Measurements from ENCODE around the gene FLRT2. TPM values are rescaled to one million over a fixed set of nuclear protein-coding genes. Genes with fewer than 3 reads are reported as not detected.

The FLRT2 gene
- total RNA-seq = 10 to 100 TPM in 1 of 2 donors, 1 to 10 TPM in 1; 8.9 to 20.5 TPM
- long read RNA-seq, full-length matches to known transcripts = 1 of 1 reads
- long read RNA-seq, partial matches to known transcripts = 0 of 1 reads
- long read RNA-seq, other reads (novel, unspliced or antisense) = 0 of 1 reads

GRCh38 chr14:85529803-85530574, at the start of gene FLRT2:
FLRT2 (plus strand) TSS chr14:85530144; CDS start chr14:85621515, 91,371 bp downstream.
- peak; percentile 74 for DNase-seq
- intact Hi-C loops (cut with DNase I) = loop anchor here in 1 of 2 donors (2.0 kb wide), 1 partner anchor 115 kb away; no protein-coding TSS in a partner anchor

GRCh38 chr14:85481471-85481870, 48.5 kb upstream of the FLRT2 start:
- intact Hi-C loops (cut with DNase I) = no loop called here
- DNase-seq (no peak), ATAC-seq (no peak)

More at GRCh38 chr14:85529803-85530574, at the start of gene FLRT2:
- peak; percentile 39 to 51 for ATAC-seq

- ATAC-seq = peak in 1 of 2 donors; percentile 18
- no peak for DNase-seq
- intact Hi-C loops (cut with DNase I) = no loop called here
Observed at GRCh38 chr14:85482552-85482951, 47.4 kb upstream of the FLRT2 start.

- intact Hi-C loops (cut with DNase I) = no loop called here
- DNase-seq (no peak), ATAC-seq (peak in 1 of 2 donors; percentile 83)
Observed at GRCh38 chr14:85483037-85483436, 46.9 kb upstream of the FLRT2 start.

- ATAC-seq = no peak
- intact Hi-C loops (cut with DNase I) = no loop called here
- DNase-seq = no peak
Observed at GRCh38 chr14:85483652-85484051, 46.3 kb upstream of the FLRT2 start.

- DNase-seq = no peak
- ATAC-seq = peak in 1 of 2 donors; percentile 64
- intact Hi-C loops (cut with DNase I) = no loop called here
Observed at GRCh38 chr14:85487215-85487614, 42.7 kb upstream of the FLRT2 start.

- intact Hi-C loops (cut with DNase I) = no loop called here
- no peak for ATAC-seq
- DNase-seq = no peak
Observed at GRCh38 chr14:85501751-85502150, 28.2 kb upstream of the FLRT2 start.

GRCh38 chr14:85508863-85509262, 21.1 kb upstream of the FLRT2 start:
- ATAC-seq (no peak), DNase-seq (no peak)
- intact Hi-C loops (cut with DNase I) = no loop called here

- DNase-seq = no peak
- ATAC-seq = no peak
- intact Hi-C loops (cut with DNase I) = no loop called here
Observed at GRCh38 chr14:85512451-85512850, 17.5 kb upstream of the FLRT2 start.

- DNase-seq (no peak), ATAC-seq (no peak)
- intact Hi-C loops (cut with DNase I) = no loop called here
Observed at GRCh38 chr14:85514487-85514886, 15.5 kb upstream of the FLRT2 start.

GRCh38 chr14:85516239-85517113, 13.5 kb upstream of the FLRT2 start:
- intact Hi-C loops (cut with DNase I) = no loop called here
- ATAC-seq (peak in 1 of 2 donors; percentile 58), DNase-seq (no peak)

- no peak for DNase-seq
- intact Hi-C loops (cut with DNase I) = no loop called here
- no peak for ATAC-seq
Observed at GRCh38 chr14:85517114-85517688, 12.7 kb upstream of the FLRT2 start.

GRCh38 chr14:85519661-85520305, 10.2 kb upstream of the FLRT2 start:
- intact Hi-C loops (cut with DNase I) = no loop called here
- ATAC-seq (no peak), DNase-seq (no peak)

GRCh38 chr14:85520581-85520980, 9.4 kb upstream of the FLRT2 start:
- DNase-seq = no peak
- ATAC-seq = no peak
- intact Hi-C loops (cut with DNase I) = no loop called here

- intact Hi-C loops (cut with DNase I) = no loop called here
- DNase-seq = no peak
- no peak for ATAC-seq
Observed at GRCh38 chr14:85523624-85524023, 6.3 kb upstream of the FLRT2 start.

- ATAC-seq (no peak), DNase-seq (no peak)
- intact Hi-C loops (cut with DNase I) = no loop called here
Observed at GRCh38 chr14:85527006-85527405, 2.9 kb upstream of the FLRT2 start.

GRCh38 chr14:85527445-85528035, 2.4 kb upstream of the FLRT2 start:
- ATAC-seq = no peak
- intact Hi-C loops (cut with DNase I) = loop anchor here in 1 of 2 donors (2.0 kb wide), 1 partner anchor 113 kb away; no protein-coding TSS in a partner anchor
- DNase-seq = no peak

GRCh38 chr14:85528080-85528896, 1.7 kb upstream of the FLRT2 start:
- intact Hi-C loops (cut with DNase I) = loop anchor here in 1 of 2 donors (2.0 kb wide), 1 partner anchor 113 kb away; no protein-coding TSS in a partner anchor
- DNase-seq (peak; percentile 48), ATAC-seq (peak; percentile 54 to 63)
